Heart right ventricle (tissue), 16 donors: Measurements from ENCODE around the gene SPAG17. TPM values are rescaled to one million over a fixed set of nuclear protein-coding genes. Genes with fewer than 3 reads are reported as not detected.

Experiments used
- ATAC-seq, 8 donors: fragments of 200-7000 bp; cut with Tn5 transposase; one replicate each; pipeline ENCODE4 v1.9.1; 2020; ENCODE audit warnings: mild to moderate bottlenecking in 8 of 8, moderate library complexity in 8 of 8, moderate number of reproducible peaks in 1 of 8
- DNase-seq, 2 donors: peaks; one replicate each; pipeline ENCODE4 v3.0.0-alpha.2; 2020
- H3K27ac ChIP-seq, 10 donors: fragments of 200-600 bp; sonication (generic) in 2 of 10; one replicate each; pipeline versions ENCODE4 v1.5.0 to v1.8.0; 2020 to 2022; ENCODE audit warnings: mild to moderate bottlenecking in 3 of 10
- H3K27me3 ChIP-seq, 7 donors: fragments of 200-600 bp; one replicate each; pipeline ENCODE4 v1.8.0; 2021 to 2022; ENCODE audit warnings: mild to moderate bottlenecking in 2 of 7
- H3K36me3 ChIP-seq, 9 donors: fragments of 200-600 bp; sonication (generic) in 1 of 9; one replicate each; pipeline versions ENCODE4 v1.5.0 to v1.8.0; 2020 to 2022; ENCODE audit warnings: mild to moderate bottlenecking in 2 of 9
- H3K4me1 ChIP-seq, 9 donors: fragments of 200-600 bp; sonication (generic) in 1 of 9; one replicate each; pipeline versions ENCODE4 v1.5.0 to v1.8.0; 2020 to 2022; ENCODE audit warnings: mild to moderate bottlenecking in 4 of 9
- H3K4me3 ChIP-seq, 10 donors: fragments of 200-600 bp; sonication (generic) in 2 of 10; one replicate each; pipeline versions ENCODE4 v1.5.0 to v1.8.0; 2020 to 2022; ENCODE audit warnings: mild to moderate bottlenecking in 7 of 10, moderate library complexity in 2 of 10
- H3K9me3 ChIP-seq, 11 donors: fragments of 200-600 bp in 10 of 11; sonication (generic) in 2 of 11; one replicate each; pipeline versions ENCODE4 v1.5.0 to v1.8.0; 2013 to 2022; ENCODE audit warnings: mild to moderate bottlenecking in 2 of 11, control low read depth in 1 of 11, moderate library complexity in 1 of 11
- WGBS, 2 donors: extraction: QIAGEN DNeasy Blood & Tissue Kit; methylation state at CpG; one replicate each; pipeline ENCODE4 v1.1.7; 2013; ENCODE audit warnings: inconsistent platforms in 1 of 2; 5-methylcytosine and 5-hydroxymethylcytosine counted together
- intact Hi-C, 10 donors: fragments of 100-400 bp; cut with DNase I; formaldehyde crosslinking; loops; one replicate each; pipeline versions ENCODE4 v1.11.1 to v1.14.2; 2022
- polyA plus RNA-seq, 2 donors: library from polyadenylated mRNA; stranded (reverse); fragments of 200-250 nt; gene quantifications; one replicate each; pipeline ENCODE4 v1.2.3, GENCODE V29; 2013
- total RNA-seq, 10 donors: library from RNA; stranded (reverse); fragmentation: NEBNext Ultra II Directional in 3 of 10; extraction: Animal tissue kit (Norgen Biotek cat#: 25700) in 3 of 10; gene quantifications; one replicate each; pipeline versions ENCODE4 v1.2.1 to v1.2.4, GENCODE V29; 2021 to 2023
- TF ChIP-seq, protein P1 (sequence below), 9 donors: fragments of 200-600 bp; sonication (generic) in 2 of 9; IDR thresholded peaks; one replicate each; pipeline versions ENCODE4 v1.5.0 to v1.8.0; 2021 to 2022; ENCODE audit warnings: antibody characterized with exemption in 9 of 9, mild to moderate bottlenecking in 5 of 9, moderate library complexity in 1 of 9
- donor health status: Arrhythmogenic right ventricular cardiomyopathy.
- donor health status: ischemic (EF 13 %, LVEDD 7.1; RV severe dilation, severe dysfunction).
- donor health status: healthy with polysubstance abuse.
- donor health status: DM: no; HTN: yes; CAD: no.
- donor health status: DM: no; HTN: no; CAD: no.
- donor health status: ischemic (EF 25% LVEDD 6.9; RV normal size, moderate dysfunction).
- donor health status: ischemic (EF 25% LVEDD 5.7; RV mildly dilated, moderate dysfunction).
- donor health status: healthy.
- donor health status: DM: yes; HTN: yes; CAD: no.
- donor health status: Ischemic cardiomyopathy.
- donor health status: ischemic (EF 35%, LVEDD 5.7; RV mildly dilated, moderate dysfunction).
- donor health status: nonischemic (EF 11% LVEDD 7.7; RV severe dilation, severe dysfunction).
- donor health status: DM: yes; HTN: yes; CAD: no.
- donor health status: PGD.
- donor health status: ischemic (EF 29% LVEDD 5.4; RV normal size, mild dysfunction).
- donor health status: nonischemic (EF 23%, LVEDD 6.1; RV moderate dilation, normal function).

The SPAG17 gene
- total and polyA plus RNA-seq, 12 donors, result 0.01 to 0.06 TPM; not detected in 10

DNA sequence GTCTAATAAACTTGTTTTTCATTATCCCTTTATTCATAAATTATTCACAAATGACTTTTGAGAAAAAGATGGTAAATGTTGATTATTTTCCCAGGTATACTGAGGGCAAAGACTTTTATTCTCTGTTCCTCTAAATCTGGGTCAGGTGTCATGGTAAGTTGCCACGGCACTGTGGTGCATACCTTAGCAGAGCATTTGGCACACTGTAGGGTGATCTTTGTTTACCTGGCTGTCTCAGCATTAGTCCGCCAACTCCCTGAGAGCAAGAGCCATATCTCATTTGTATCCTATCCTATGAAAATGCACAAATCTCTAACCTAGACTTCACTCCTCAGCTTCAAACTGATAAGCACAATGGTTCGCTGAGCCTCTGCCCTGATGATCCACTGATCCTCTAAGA lies 280.5 kb downstream of the SPAG17 start:
- TF ChIP-seq, protein P1, sequence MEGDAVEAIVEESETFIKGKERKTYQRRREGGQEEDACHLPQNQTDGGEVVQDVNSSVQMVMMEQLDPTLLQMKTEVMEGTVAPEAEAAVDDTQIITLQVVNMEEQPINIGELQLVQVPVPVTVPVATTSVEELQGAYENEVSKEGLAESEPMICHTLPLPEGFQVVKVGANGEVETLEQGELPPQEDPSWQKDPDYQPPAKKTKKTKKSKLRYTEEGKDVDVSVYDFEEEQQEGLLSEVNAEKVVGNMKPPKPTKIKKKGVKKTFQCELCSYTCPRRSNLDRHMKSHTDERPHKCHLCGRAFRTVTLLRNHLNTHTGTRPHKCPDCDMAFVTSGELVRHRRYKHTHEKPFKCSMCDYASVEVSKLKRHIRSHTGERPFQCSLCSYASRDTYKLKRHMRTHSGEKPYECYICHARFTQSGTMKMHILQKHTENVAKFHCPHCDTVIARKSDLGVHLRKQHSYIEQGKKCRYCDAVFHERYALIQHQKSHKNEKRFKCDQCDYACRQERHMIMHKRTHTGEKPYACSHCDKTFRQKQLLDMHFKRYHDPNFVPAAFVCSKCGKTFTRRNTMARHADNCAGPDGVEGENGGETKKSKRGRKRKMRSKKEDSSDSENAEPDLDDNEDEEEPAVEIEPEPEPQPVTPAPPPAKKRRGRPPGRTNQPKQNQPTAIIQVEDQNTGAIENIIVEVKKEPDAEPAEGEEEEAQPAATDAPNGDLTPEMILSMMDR (IDR thresholded peaks at IDR 0.05), result no peak
- H3K36me3 ChIP-seq, result peaks cover 0 to 100% (median 34%) of the 10 kb centered on the region in 9 donors
- DNase-seq (no peak), ATAC-seq (no peak)
- intact Hi-C loops, result no loop called here
- H3K4me3 ChIP-seq, result no peak overlapping the region
- H3K4me1 ChIP-seq, result no peaks in the 10 kb centered on the region
- 95 to 99% methylated on average over 3 of the region's 3 CpGs for WGBS, 2 donors
- H3K9me3 ChIP-seq, result no peaks in the 10 kb centered on the region
- H3K27ac ChIP-seq, result no peak overlapping the region
- no peaks in the 10 kb centered on the region for H3K27me3 ChIP-seq
